Measurements from ENCODE around the gene KCNQ1. TPM values are rescaled to one million over a fixed set of nuclear protein-coding genes. Genes with fewer than 3 reads are reported as not detected.

The KCNQ1 gene
- total and polyA plus RNA-seq, 9 of the 15 experiments (the other 6 are each of a cell fraction or from before 2014, with no cell fraction given) = 0.44 TPM; not detected in 8

DNA sequence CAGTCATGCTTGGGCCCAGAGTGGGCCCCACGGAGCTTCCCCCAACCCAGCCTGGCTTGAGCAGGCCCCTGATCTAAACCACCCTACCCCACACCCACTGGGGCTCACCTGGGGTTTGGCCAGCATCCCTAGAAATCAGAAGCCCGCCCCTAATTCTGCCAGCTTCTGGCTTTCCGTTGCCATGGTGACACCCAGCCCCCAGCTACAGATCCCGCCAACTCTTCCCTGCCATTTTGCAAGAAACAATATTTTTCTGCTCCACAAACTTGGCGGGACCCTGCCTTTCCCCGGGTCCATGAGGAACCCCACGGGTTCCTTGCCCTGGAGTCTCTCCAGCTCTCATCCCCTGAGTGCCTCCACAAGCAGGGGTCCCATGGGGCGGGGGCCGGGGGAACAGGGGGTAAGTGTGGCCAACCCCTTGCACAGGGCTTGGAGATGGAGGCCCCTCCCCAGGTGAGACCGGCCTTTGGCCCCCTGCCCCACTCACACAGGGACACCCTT lies 350.7 kb downstream of the KCNQ1 start:
- ATAC-seq (no peak), DNase-seq (ENCODE audit: extremely low read depth in 1 of 4, low spot score in 3 of 4) (no peak), FAIRE-seq (no peak)
- Histone ChIP-seq H3K27me3 (ENCODE audit: control insufficient read depth in 2 of 2, insufficient read depth in 2 of 2, low read length in 2 of 2) (0 out of 5 replicates have a peak, but pooled peaks cover 0 to 5% of the 10 kb centered on the region in 2 experiments), H3K9ac (ENCODE audit: insufficient read depth in 1 of 2, low read depth in 2 of 2, low read length in 2 of 2) (peak overlapping the region in 1 of 2 experiments; percentile 68; a peak in 2 of 4 replicates), H3K4me3 (no peak overlapping the region), H2AFZ (ENCODE audit: low read depth, low read length) (no peak overlapping the region), H3K27ac (ENCODE audit: extremely low read depth, low read depth, low read length) (no peak overlapping the region), H4K20me1 (replicated peaks; ENCODE audit: control insufficient read depth, insufficient read depth, low read length) (no peaks in the 10 kb centered on the region), H3K4me1 (replicated peaks in 1 of 2; ENCODE audit: control insufficient read depth in 2 of 2, insufficient read depth in 2 of 2, low read length in 2 of 2) (peaks cover 11 to 72% of the 10 kb centered on the region in 2 experiments; a peak in 4 of 5 replicates), H3K36me3 (ENCODE audit: control insufficient read depth, insufficient read depth, low read length) (no peaks in the 10 kb centered on the region), H3K4me2 (ENCODE audit: insufficient read depth, low read length) (no peak overlapping the region), H3K79me2 (ENCODE audit: control insufficient read depth, insufficient read depth, low read length) (no peaks in the 10 kb centered on the region), H3K9me3 (replicated peaks; ENCODE audit: control insufficient read depth, insufficient read depth, low read depth, low read length) (no peaks in the 10 kb centered on the region), H3K9me1 (ENCODE audit: control insufficient read depth, insufficient read depth, low read length) (peaks cover 4% of the 10 kb centered on the region)
- in situ Hi-C loops (cut with MboI) (no loop called here), intact Hi-C loops (cut with micrococcal nuclease) (no loop called here)
- TF ChIP-seq ZBTB33 (CRISPR knock-in tag; IDR thresholded peaks at IDR 0.05) (peak; percentile 62), ZNF518B (CRISPR knock-in tag; IDR thresholded peaks at IDR 0.05) (no peak), CBFA2T3 (IDR thresholded peaks at IDR 0.05) (no peak), RFX1 (IDR thresholded peaks at IDR 0.05) (peak; percentile 84), ZFPM2 (CRISPR knock-in tag; IDR thresholded peaks at IDR 0.05) (no peak), ZNF124 (CRISPR knock-in tag; IDR thresholded peaks at IDR 0.05) (no peak), SMARCA4 (IDR thresholded peaks at IDR 0.05) (no peak)
- TF ChIP-seq, protein P1, sequence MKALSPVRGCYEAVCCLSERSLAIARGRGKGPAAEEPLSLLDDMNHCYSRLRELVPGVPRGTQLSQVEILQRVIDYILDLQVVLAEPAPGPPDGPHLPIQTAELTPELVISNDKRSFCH (CRISPR knock-in tag; IDR thresholded peaks at IDR 0.05) = no peak
- TF ChIP-seq, protein P1 (tag; IDR thresholded peaks at IDR 0.05) = no peak
- 52% methylated on average over 8 of the region's 10 CpGs for WGBS (ENCODE audit: insufficient coverage, low coverage, missing lambda C conversion rate)
- ChIA-PET CTCF (ENCODE audit: low intra/inter-chr PET ratio) (no interaction called here), POLR2A (interaction anchor here (0.5 to 1.0 kb wide), 3 partner anchors 9 to 146 kb away, joined by 3 read pairs; no protein-coding TSS in a partner anchor)
- BruUV-seq (replicated peaks) = no TSS peak
